ENCODE measurements around the gene IDH3G.
A peak's percentile ranks its signal among the peaks of the same experiment; 100 is the strongest.
"Not testable (repeated sequence)": the region's sequence is repeated elsewhere in the genome, so short reads cannot be mapped to it uniquely, and the experiment has no call there.

IDH3G gene

DNA sequence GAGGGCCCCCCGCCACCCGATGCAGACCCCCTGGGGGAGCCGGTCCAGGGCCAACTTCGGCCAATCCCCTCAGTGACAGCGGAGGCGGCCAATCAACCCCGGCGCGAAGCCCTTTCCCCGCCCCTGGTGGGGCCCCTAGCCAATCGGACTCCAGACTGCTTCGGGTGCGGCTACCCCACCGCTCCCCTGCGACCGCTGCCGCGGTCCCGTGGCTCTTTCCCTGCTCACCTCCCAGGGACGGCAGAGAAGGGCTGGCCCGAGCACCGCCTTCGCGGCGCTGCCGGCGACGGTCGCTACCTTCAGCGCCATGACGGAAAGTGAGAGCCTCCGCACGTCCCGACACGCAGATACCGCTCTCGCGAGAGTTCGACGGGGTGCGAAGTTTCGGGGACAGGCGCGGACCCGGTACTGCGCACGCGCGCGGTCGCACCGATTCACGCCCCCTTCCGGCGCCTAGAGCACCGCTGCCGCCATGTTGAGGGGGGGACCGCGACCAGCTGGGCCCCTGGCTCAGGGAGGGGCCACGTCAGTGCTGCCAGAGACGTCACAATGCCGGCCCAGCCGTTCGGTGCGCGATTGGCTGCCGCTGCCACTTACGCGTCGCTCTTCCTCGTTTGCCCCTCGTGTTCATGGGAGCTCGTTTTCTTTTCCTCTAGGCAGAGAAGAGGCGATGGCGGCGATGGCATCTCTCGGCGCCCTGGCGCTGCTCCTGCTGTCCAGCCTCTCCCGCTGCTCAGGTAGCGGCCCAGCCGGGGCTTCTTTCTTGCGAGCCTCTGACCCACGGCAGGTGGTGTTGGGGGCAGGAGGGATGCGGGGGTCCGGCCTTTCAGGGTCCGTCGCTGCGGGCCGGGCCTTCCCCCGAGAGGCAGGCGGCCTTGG, at the start of gene IDH3G, which contains the start of gene SSR4:
IDH3G (minus strand) TSS at position 358 of the 879 bp plus-strand sequence; CDS start at position 309, 49 bp downstream.
SSR4 (plus strand) TSS at position 651 of the 879 bp plus-strand sequence; CDS start at position 671, 20 bp downstream.
- DNase-seq = peak; percentile 93

DNA sequence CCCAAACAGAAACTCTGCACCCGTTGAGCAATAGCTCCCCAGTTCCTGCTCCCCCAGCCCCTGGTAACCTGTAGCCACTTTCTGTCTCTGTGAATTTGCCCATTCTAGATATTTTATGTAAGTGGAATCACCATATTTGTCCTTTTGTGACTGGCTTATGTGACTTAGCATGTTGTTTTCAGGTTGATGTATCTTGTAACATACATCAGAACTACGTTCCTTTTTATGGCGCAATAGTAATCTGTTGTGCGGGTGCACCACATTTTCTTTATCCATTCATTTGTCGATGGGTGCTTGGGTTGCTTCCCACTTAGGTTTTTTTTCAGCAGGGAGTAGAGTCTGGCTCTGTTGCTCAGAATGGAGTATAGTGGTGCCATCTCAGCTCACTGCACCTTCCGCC, 42.7 kb upstream of the IDH3G start:
- no peak for DNase-seq

DNA sequence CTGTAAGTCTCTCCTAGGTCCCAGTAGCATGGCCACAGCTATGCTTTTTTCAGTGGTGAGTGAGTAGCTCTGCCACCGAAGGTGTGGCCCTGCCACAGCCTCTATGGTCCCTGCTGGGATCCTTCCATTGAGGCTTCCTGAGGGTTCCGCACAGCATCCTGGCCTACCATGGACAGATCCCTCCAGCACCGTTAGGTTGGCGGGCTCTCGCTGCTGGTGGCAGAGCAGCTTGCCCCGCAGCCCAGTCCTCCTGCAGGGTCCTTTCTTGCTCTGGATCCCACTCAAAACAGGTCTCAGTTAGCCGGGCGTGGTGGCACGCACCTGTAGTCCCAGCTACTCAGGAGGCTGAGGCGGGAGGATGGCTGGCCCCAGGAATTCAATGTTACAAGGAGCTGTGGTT, 38.6 kb upstream of the IDH3G start:
- no peak for DNase-seq

DNA sequence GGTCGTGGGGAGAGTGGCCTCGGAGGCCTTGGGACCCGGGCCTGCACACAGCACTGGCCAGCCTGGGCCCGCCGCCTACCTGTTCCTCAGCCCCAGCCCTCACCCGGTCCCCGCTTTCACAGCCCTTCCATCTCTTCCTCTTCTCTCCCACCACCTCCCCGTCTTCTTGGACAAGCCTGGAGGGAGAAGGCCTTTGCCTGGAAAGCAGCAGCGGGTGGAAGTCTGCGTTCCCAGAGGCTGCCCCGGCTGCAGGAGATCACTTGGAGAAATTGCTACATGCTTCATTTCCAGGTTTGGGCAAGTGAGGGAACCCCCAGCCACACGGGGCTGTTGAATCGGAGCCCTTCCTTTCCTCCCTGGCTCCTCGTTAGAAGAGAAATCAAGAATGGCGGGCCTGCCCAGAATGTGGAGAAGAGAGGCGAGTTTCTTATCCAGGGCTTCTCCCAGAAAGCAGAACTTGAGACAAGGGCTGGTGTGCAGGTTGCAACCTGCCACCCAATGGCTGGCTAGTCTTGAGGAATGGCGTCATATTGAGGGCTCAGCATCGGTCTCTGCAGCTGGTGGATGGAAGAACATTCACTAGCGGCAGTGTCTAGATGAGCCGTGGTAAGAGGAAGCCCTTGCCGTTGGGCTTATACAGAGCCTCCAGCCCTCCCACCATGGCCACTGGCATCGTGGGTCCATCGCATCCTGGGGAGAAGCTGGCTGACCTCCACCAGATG, 37.4 kb upstream of the IDH3G start:
- no peak for DNase-seq

DNA sequence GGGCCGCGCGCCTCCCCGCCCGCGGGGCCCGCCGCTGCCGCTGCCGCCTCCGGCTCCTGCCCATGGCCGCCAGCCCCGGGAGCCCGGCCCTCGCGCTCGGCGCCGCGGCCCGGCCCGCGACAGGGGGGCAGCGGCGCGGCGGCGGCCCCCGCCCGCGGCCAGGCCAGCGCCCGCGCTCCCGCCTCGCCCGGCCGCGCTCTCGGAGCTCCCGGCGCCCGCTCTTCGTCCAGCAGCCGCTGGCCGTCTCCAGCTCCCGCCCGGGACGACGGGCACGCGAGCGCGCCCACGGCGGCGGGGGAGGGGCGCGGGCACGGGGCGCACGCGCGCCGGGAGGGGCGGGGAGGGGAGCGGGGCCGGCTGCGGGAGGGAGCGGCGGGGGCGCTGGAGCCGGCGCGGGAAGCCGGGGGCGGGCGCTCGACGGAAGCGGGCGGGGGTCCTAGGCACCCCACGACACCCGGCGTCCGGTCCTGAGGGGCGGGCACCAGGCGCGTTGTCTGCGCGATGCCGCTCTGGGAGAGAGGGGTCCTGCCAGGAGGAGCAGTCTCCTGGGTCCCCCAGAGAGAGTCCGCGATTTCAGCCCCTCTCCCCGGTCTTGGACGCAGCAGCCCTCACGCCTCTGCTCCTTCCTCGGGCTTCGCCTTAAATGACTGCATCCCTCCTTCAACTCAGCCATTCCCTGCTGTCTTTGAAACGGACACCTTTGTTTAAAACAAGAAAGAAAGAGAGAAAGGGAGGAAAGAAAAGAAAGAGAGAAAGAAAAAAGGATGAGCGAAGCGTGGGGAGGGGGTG, 36.7 kb upstream of the IDH3G start:
- no peak for DNase-seq

DNA sequence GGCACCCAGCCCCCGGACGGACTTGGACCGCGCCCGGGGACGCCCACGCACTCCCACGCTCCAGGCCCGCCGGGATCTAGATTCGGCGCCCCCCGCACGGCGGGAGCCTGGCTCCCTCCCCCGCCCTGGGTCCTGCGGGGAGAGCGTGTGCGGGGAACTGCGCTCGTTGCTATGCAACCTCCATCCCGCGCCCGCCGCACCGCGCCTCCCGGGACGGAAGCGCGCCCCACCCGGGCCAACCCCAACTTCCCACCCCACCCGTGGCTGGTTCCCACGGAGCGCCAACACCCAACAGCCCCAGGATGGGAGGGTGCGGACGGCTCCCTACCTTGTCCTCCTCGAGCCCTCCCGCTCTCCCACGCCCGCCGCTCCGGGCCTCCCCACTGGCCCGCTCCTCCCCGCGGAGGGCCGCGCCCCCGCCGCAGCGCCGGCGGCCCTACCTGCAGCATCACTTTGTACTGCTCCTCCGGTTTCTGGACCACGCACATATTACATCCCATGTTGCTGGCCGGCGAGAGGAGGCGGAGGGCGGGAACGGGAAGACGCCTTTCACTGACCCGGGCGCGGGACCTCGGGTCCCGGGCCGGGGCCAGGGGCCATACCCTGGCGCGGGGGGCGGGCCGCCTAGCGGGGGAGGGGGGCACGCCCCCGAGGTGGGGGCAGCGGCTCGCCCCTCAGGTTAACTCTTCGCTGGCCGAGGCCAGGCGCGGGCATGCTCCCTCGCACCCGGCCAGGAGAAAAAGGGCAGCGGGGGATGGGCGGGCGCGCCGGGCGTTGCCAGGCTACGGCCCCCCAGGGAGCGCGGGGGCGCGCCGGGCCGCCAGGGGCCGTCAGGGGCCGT, 35.8 kb upstream of the IDH3G start, which contains the start of gene PDZD4:
PDZD4 (minus strand) TSS at position 746 of the 841 bp plus-strand sequence; CDS start at position 500, 246 bp downstream.
- no peak for DNase-seq

DNA sequence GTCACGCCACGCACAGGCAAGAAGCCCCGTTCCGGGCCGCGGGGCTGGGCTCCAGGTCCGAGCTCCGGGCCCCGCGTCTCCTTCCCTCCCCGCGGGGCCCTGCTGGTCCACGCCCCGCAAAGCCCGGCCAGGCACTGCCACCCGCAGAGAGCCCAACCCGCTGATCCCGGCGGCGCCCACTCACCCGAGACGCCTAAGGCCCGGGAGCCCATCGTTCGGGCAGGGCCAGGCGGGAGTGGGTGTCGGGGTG, 35.3 kb upstream of the IDH3G start:
- no peak for DNase-seq

DNA sequence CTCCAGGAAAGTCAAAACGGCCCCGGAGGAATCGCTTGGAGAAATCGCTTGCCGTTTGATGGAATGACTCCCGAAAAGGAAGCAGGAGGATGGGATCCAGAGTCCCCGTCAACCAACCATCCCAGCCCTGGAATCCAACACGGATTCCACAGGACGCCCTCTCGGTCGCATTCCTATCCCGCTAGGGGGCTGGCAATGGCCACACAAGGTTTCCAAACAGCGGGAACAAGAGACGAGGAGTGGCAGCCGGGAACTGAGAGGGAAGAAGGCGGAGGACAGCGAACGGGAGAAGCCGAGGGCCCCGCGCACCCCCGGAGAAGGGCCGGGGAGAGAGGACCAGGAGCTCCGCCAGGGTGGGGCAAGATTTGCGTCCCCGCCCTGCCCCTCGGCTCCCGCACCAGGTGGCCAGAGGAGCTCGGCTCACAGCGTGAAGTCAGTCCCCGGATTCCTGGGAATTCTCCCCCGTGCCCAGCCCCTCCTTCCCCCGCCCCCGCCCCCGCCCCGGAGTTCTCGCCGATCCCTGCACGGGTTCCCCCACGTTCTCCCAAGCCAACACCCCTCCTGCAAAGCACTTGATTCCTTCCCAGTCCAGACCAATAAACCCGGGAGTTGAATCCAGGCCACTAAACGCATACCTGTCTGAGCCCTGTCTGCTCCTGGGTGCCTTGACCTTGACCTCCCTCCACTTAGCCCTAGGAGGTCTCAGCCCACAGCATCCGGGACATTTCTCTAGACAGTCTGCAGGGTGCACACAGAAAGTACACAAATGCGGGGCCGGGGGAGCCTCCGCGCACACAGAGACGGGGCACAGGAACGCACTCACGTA, 34.8 kb upstream of the IDH3G start:
- no peak for DNase-seq

DNA sequence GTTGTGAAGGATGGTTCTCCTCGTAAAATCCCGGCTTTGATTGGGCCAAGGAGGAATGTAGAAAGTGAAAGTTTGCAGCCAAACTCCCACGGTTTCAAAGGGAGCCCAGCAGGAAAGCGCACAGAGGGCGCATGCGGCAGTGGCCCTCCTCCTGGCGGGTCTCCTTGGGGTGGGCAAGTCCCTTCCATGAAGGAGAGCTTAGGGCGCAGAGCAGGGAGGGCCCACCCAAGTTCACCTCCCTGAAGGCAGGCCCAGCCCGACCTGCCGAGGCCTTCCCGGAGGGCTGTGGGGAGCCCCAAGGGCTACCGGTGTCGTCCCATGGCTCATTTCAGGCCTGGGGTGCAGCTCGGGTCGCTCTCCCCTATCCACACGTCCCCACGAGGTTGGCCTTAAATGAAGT, 34.1 kb upstream of the IDH3G start:
- DNase-seq = no peak

DNA sequence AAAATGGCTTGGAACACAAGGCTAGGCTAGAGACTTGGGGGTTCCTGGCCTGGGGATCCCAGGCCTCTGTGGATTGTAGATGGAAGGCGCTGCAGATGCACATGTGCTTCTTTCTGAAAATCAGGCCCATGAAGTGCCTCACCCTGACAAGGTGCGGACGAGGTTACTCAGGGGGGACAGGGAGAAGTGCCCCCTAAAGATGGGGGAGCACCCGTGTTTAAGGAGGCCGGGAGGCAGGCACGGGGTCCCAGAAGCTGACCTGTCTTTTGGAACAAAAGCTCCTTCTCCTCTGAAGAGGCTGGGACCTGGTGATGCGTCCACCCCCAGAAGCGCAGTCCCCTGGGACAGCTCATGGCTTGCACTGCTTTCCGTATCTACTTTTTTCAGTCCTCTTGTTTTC, 33.7 kb upstream of the IDH3G start:
- no peak for DNase-seq

DNA sequence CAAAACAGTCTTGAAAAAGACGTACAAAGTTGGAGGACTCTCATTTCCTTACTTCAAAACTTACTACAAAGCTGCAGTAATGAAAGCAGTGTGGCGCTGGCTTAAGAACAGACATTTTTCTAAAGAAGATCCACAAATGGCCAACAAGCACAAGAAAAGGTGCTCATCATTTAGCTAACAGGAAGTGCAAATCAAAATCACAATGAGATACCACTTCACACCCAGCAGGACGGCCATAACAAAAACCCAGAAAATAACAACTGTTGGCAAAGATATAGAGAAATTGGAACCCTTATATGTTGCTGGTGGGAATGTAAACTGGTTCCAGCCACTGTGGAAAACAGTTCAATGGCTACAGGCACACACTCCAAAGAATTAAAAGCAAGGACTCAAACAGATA, 32.8 kb upstream of the IDH3G start:
- DNase-seq = no peak

DNA sequence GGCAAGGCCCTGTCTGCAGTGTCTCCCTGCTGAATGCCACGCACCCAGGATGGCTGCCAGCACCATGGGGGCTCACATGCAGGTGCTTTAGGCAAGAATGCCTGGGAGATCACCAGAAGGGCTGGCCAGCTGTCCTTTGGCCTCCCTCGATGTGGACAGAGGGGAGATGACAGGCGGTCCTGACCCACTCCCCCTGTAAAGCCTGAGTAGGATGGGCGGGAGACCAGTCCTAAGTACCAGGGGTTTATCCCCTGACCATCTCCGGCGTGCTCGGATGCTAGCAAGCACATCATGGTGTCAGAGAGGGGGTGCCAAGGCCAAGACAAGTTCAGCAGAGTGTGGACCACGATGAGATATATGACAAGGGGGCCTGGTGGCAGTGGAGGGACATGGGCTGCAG, 30.9 kb upstream of the IDH3G start:
- DNase-seq = no peak

DNA sequence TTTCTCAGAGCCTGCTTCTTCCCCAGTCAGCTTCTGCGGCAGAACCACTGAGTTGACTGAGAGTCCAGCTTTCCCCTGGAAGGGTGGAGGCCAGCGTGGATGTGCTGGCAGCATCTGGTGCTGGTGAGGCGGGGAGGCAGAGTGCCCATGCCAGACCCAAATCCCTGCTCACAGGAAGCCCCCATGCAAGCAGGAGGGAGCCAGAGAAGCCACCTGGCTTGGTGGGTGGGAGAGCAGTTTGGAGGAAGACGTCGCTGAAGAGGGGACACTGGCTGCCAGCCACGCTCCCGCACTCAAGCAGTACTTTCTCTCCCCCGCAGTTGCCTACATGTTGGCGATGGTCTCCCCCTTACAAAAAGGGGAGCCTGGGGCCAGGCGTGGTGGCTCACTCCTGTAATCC, 30.2 kb upstream of the IDH3G start:
- DNase-seq = no peak

DNA sequence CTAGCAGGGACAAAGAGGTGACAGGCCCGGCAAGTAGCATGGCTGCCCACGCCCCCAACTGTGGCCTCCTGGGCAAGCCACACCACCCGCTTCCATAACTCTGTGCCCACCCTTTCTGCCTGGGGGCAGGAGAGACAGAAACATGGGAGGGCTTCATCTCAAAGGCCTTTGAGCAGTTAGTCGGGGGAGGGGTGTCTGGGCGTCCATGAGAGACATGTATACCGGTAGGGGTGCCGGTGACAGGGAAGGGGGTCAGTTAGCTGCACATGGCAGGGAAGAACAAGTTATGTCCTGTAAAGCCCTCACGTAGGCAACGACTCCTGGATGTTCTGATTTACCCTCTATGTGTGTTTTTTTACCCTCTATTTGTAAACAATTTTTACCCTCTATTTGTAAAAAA, 26.9 kb upstream of the IDH3G start:
- DNase-seq = no peak

DNA sequence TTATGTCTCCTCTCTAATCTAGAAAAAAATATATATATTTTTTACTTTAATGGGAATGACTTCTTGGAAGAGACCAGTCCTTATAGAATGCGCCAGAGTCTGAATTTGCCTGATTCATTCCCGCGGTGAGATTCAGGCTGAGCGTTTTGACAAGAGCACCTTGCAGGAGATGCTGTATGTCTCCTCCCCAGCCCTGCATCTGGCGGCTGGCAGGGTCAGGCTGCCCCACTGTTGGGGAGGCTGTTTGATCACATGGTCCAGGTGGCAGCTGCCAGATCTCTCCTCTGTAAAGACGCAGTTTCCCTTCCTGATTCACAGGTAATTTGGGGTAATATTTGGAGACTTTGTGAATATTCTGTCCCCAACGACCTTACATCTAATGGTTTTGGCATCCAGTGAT, 26.4 kb upstream of the IDH3G start:
- DNase-seq = no peak

DNA sequence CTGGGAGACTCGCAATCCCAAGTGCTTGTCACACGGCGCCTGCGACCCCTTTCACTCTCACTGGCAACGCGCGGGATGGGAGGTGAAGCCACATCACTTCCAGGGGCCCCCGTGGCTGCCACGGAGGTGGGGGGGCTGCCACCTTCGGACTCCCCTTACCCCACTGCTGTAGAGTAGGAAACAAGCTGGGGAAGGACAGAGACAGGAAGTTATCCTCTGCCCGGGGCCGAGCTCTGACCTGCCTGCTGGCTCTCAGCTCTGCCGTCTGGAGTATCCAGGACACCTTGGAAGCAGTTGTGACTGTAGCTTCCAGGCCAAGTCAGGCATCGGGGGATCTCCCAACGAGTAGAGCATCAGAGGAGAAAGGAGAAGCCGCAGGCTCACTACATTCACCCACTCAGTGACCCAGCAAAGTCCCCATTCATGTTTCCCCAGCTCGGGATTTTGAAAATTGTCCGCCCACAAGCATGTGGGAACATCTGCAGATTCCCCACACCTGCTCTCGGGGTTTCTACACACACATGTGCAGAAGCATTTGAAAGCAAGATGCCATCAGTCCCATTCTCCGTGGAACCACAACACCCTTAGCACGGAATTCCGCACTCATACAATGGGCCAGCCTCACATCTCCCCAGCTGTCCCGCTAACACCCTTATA, 25.3 kb upstream of the IDH3G start:
- no peak for DNase-seq

DNA sequence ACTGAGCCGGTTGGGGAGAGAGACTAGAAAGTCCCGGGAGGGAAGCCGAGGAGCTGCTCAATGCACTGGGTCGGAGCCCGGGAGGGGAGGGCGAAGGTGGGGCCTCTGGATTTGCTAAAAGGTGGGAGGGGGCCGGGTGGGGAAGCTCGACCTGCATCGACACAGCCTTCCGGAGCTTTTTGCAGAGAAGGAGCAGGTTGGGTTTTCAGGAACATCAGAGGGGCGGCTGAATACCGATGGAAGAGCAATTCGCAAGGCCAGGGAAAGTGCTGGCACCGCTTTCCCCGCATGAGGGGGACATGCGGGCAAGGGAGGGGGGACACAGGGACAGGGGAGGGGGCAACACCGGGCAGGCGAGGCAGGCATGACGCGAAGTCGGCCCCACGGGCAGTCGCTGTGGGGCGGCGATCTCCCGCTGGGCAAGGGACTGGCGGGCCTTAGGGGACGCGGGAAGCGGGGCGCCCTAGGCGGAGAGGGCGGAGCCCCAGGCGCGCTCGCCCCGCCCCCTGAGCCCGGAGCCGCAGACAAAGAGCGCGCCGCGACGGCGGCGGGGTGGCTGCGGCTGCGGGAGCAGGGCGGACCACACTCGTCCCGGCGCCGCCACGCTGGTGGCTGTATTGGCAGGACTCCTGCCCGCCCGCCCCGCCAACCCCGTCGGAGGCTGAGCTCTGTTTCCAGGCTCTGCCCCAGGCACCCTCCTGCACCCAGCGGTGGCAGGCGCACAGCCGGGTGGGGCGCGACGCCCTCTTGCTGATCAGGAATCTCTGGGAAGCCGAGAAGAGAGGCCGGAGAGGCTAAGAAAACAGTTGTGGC, 24.6 kb upstream of the IDH3G start:
- peak; percentile 60 for DNase-seq

DNA sequence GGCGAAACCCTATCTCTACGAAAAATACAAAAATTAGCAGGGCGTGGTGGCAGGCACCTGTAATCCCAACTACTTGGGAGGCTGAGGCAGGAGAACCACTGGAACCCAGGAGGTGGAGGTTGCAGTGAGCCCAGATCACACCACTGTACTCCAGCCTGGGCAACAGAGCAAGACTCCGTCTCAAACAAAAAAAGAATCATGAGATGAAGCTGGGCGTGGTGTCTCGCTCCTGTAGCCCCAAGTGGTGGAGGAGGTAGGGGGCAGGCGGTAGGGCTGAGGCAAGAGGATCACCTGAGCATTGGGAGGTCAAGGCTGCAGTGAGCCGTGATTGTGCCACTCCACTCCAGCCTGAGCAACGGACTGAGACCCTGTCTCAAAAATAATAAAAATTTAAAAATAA, 23.9 kb upstream of the IDH3G start:
- DNase-seq = not testable (repeated sequence)

DNA sequence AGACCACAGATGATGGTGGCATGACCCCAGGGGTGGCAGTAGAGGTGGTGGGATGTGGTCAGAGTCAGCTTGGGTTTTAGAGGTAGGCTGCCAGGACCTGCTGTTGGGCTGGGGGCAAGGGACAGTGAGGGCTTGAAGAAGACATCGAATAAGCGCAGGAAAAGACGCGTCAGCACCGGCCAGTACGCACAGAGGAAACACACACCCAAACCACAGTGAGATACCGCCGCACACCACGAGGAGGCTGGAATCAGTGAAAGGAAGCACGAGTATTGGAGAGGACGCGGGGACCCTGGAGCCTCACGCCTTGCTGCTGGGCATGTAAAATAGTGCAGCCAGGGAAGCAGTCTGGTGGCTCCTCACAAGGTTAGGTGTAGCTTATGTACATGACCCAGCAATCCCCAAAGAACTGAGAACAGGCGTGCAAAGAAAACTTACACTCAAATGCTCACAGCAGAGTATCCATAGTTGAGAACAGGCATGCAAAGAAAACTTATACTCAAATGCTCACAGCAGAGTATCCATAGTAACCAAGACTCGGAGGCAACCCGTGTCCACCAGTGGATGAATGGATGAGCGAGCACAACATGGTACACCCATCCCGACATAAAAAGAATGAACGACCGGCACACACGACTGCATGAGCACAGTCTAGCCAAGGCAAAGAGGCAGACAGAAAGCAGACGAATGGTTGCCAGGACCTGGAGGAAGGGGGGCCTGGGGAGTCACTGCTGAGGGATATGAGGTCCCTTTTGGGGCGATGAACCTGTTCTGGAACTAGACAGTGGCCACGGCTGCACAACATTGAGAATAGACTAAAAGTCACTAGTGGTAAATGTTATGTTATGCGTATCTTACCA, 22.9 kb upstream of the IDH3G start:
- peak; percentile 42 for DNase-seq

Data from stimulated activated CD8-positive, alpha-beta memory T cell treated with anti-CD3 and anti-CD28 coated beads, Interleukin-4, amount 100 ng/mL, for 48 hours (primary cell).